A549 treated with AZD9567 at 1 μM for 4 hours (cell line): Measurements from ENCODE around the gene SESN3. TPM values are rescaled to one million over a fixed set of nuclear protein-coding genes. Genes with fewer than 3 reads are reported as not detected.

Experiments used
- total RNA-seq: library from RNA; stranded (reverse); fragments of 200-300 nt; extraction: Qiagen RNA extraction; gene quantifications from 5 replicates; pipeline ENCODE4 v1.2.3, GENCODE V29; 2022; ENCODE audit not compliant: insufficient read depth

Gene SESN3
- total RNA-seq = 0.09 to 0.16 TPM (median 0.12 TPM) in 4 of 5 replicates, not detected in the other

GRCh38 chr11:95231127-95231880 lies at the start of gene SESN3:
Gene SESN3 (minus strand): TSS chr11:95231202. CDS start chr11:95230860, 342 bp downstream.

Other genes with a start within 250 kb of the SESN3 start
- not detected in 5 replicates for gene KDM4E, start 205.9 kb downstream of the SESN3 start, total RNA-seq
- not detected in 5 replicates for gene KDM4F, start 181.8 kb downstream of the SESN3 start, total RNA-seq
- gene SRSF8, start 164.3 kb downstream of the SESN3 start, total RNA-seq = 16.4 to 23.5 TPM (median 18.9 TPM) in 5 replicates
- 13.5 to 20.5 TPM (median 15.5 TPM) in 5 replicates for gene ENDOD1, start 141.4 kb downstream of the SESN3 start, total RNA-seq